ENCODE measurements around the gene ZCRB1. TPM values are rescaled to one million over a fixed set of nuclear protein-coding genes. Genes with fewer than 3 reads are reported as not detected.

The ZCRB1 gene, protein sequence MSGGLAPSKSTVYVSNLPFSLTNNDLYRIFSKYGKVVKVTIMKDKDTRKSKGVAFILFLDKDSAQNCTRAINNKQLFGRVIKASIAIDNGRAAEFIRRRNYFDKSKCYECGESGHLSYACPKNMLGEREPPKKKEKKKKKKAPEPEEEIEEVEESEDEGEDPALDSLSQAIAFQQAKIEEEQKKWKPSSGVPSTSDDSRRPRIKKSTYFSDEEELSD
- 42.5 TPM for polyA plus RNA-seq
- long read RNA-seq, donor 1, transcript ZCRB1-201 (8 exons, 1,827 nt) = major isoform, 16 of 16 reads
- long read RNA-seq, donor 1, partial matches to known transcripts = 0 of 16 reads
- long read RNA-seq, donor 1, other reads (novel, unspliced or antisense) = 0 of 16 reads
- long read RNA-seq, donor 2, transcript ZCRB1-201 (8 exons, 1,827 nt) = major isoform, 26 of 38 reads
- long read RNA-seq, donor 2, partial matches to known transcripts = 12 of 38 reads
- long read RNA-seq, donor 2, other reads (novel, unspliced or antisense) = 0 of 38 reads
- long read RNA-seq, donor 3 = 0 reads
- long read RNA-seq, donor 4, partial matches to known transcripts = 0 of 2 reads
- long read RNA-seq, donor 4, other reads (novel, unspliced or antisense) = 0 of 2 reads
- long read RNA-seq, donor 5, transcript ZCRB1-201 (8 exons, 1,827 nt) = major isoform, 16 of 16 reads
- long read RNA-seq, donor 5, partial matches to known transcripts = 0 of 16 reads
- long read RNA-seq, donor 5, other reads (novel, unspliced or antisense) = 0 of 16 reads
- long read RNA-seq, donor 6, transcript ZCRB1-201 (8 exons, 1,827 nt) = major isoform, 20 of 46 reads
- long read RNA-seq, donor 6, partial matches to known transcripts = 25 of 46 reads
- long read RNA-seq, donor 6, other reads (novel, unspliced or antisense) = 0 of 46 reads
- long read RNA-seq, donor 7, transcript ZCRB1-201 (8 exons, 1,827 nt) = major isoform, 11 of 22 reads
- long read RNA-seq, donor 7, partial matches to known transcripts = 10 of 22 reads
- long read RNA-seq, donor 7, other reads (novel, unspliced or antisense) = 0 of 22 reads
- long read RNA-seq, donor 8, transcript ZCRB1-201 (8 exons, 1,827 nt) = major isoform, 25 of 104 reads
- long read RNA-seq, donor 8, partial matches to known transcripts = 65 of 104 reads
- long read RNA-seq, donor 8, other reads (novel, unspliced or antisense) = 13 of 104 reads
- long read RNA-seq, donor 9, transcript ZCRB1-201 (8 exons, 1,827 nt) = major isoform, 22 of 30 reads
- long read RNA-seq, donor 9, partial matches to known transcripts = 8 of 30 reads
- long read RNA-seq, donor 9, other reads (novel, unspliced or antisense) = 0 of 30 reads
- long read RNA-seq, donor 10, transcript ZCRB1-201 (8 exons, 1,827 nt) = major isoform, 16 of 32 reads
- long read RNA-seq, donor 10, partial matches to known transcripts = 15 of 32 reads
- long read RNA-seq, donor 10, other reads (novel, unspliced or antisense) = 0 of 32 reads
- long read RNA-seq, donor 11, transcript ZCRB1-201 (8 exons, 1,827 nt) = major isoform, 16 of 32 reads
- long read RNA-seq, donor 11, partial matches to known transcripts = 16 of 32 reads
- long read RNA-seq, donor 11, other reads (novel, unspliced or antisense) = 0 of 32 reads

DNA sequence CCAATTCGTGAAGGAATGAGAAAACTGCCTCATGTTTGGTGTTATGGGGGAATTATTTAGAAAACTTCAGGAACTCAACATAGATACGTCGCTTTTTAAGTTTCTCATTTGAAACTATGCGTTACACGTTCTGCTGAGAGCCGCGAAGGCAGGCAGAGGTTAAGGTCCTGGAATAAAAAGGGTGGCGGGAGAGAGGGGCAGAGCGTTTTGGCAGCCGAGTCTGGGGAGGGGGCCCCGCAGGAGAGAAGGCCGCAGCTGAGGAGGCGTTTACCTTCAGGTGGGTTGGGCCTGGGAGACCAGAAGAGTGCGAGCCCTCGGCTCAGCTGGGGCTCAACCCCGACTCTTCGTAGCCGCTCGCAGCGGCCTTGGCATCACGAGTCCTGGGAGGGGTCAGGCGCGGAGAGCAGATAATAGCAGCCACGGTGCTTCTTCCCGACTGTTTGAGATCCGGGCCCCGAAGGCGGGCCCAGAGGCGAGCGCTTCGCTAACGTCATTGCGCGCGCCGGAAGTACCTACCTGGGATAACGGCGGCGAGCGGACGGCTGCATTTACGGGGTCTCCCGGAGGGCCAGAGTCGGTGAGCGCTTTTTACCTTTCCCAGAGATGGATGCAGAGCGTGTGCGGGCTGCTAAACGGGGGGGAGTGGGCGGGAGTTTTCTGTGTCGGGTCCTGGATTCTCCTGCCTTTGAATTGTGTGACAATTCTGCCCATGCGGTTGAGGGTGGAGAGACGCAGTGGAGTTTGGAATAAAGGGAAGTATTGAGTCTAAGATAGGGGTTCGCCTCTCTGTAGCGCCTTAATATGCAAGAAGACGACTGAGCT, at the start of gene ZCRB1, which contains the start of gene PPHLN1:
ZCRB1 (minus strand) TSS at position 442 of the 822 bp plus-strand sequence. CDS start 1,992 bp downstream, outside the sequence.
PPHLN1 (plus strand) TSS at position 515 of the 822 bp plus-strand sequence. CDS start 9,736 bp downstream, outside the sequence.
- Histone ChIP-seq H3K27ac (ENCODE audit: low read length) (peak within 1 kb of the TSS; percentile 89), H3K4me3 (ENCODE audit: low read length) (peak within 1 kb of the TSS; percentile 72), H3K4me1 (ENCODE audit: control insufficient read depth, insufficient read depth, low read length) (peaks cover 3% of the 10 kb centered on the region), H3K27me3 (ENCODE audit: control insufficient read depth, insufficient read depth, low read length) (no peaks in the 10 kb centered on the region), H3K9me3 (ENCODE audit: control insufficient read depth, low read depth, low read length) (no peaks in the 10 kb centered on the region), H3K36me3 (ENCODE audit: control insufficient read depth, insufficient read depth, low read length) (peaks cover 5% of the 10 kb centered on the region)
- peak; percentile 84 to 93 for DNase-seq
- WGBS (ENCODE audit: insufficient coverage, low lambda C conversion rate) = 0% methylated on average over 1 of the region's 55 CpGs

DNA sequence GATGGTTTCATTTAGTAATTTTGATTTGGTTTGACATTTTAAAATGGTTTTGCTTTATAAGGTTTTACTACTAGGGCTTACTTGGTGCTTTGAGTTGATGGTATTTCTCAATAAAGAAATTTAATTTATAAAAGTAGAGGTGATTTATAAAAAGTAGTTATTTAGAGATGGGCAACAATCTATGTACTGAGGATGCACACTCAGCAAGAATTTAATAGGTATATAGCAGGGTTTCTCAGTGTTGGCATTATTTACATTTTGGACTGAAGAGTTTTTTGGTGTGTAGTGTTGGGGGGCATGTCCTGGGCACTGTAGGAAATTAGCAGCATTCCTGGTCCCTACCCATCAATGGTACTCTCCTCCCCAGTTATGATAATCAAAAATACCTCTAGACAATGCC, 47.8 kb upstream of the ZCRB1 start:
- peaks cover 22% of the 10 kb centered on the region for H3K36me3 ChIP-seq (ENCODE audit: control insufficient read depth, insufficient read depth, low read length)
- no peak overlapping the region for H3K27ac ChIP-seq (ENCODE audit: low read length)
- no peak for DNase-seq
- no peaks in the 10 kb centered on the region for H3K9me3 ChIP-seq (ENCODE audit: control insufficient read depth, low read depth, low read length)
- no peaks in the 10 kb centered on the region for H3K4me1 ChIP-seq (ENCODE audit: control insufficient read depth, insufficient read depth, low read length)
- H3K4me3 ChIP-seq (ENCODE audit: low read length) = no peak overlapping the region
- no peaks in the 10 kb centered on the region for H3K27me3 ChIP-seq (ENCODE audit: control insufficient read depth, insufficient read depth, low read length)

DNA sequence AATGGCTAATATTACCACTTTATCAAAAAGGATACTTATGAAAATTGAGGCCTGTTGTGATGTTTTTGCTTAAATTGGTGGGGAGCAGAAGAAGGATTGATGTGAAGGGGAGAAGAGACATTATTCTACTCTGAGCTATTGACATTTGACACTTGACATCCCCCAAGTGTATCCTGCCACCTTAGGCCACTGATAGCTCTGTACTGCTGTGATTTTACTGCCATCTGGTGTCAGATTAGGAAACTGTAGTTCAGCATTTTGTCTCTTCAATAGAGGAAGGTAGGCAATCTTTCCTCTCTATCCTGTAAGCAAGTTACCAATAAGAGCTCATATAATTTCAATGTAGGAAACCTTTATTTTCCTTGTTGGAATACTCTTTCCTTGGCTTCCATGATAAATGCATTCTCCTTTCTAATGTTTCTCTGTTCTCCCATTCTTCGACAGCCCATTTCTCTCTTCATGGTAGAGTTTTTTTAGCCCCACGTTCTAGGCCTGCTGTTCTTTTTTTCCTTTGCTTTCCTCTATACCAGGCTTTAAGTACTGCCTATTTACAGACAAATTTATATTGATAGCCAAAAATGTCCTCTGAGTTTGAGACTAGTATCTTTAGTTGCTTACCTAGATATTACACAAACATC, 46.4 kb upstream of the ZCRB1 start:
- H3K4me1 ChIP-seq (ENCODE audit: control insufficient read depth, insufficient read depth, low read length) = no peaks in the 10 kb centered on the region
- WGBS (ENCODE audit: insufficient coverage, low lambda C conversion rate) = 86% methylated on average over 2 of the region's 2 CpGs
- H3K36me3 ChIP-seq (ENCODE audit: control insufficient read depth, insufficient read depth, low read length) = peaks cover 20% of the 10 kb centered on the region
- H3K4me3 ChIP-seq (ENCODE audit: low read length) = no peak overlapping the region
- no peaks in the 10 kb centered on the region for H3K9me3 ChIP-seq (ENCODE audit: control insufficient read depth, low read depth, low read length)
- no peaks in the 10 kb centered on the region for H3K27me3 ChIP-seq (ENCODE audit: control insufficient read depth, insufficient read depth, low read length)
- peak; percentile 13 to 30 for DNase-seq
- no peak overlapping the region for H3K27ac ChIP-seq (ENCODE audit: low read length)

DNA sequence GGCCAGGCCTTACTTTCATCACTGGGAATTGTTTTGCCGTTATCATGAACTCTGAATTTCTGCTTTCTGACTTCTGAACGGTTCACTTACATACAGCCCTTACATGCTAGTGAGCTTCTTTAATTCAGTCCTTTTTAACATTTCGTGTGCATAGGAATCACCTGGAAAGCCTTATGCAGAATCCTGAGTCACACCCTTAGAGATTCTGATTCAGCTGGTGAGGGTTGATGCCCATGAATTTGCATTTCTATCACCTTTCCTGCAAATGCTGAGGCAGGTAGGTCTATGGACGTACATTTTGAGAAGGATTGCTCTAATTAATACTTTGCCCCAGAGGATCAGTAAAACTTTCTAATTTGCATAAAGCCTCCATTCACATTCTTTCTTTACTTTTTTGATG, 44.1 kb upstream of the ZCRB1 start:
- Histone ChIP-seq H3K4me3 (ENCODE audit: low read length) (no peak overlapping the region), H3K36me3 (ENCODE audit: control insufficient read depth, insufficient read depth, low read length) (peaks cover 5% of the 10 kb centered on the region), H3K27me3 (ENCODE audit: control insufficient read depth, insufficient read depth, low read length) (no peaks in the 10 kb centered on the region), H3K27ac (ENCODE audit: low read length) (no peak overlapping the region), H3K4me1 (ENCODE audit: control insufficient read depth, insufficient read depth, low read length) (no peaks in the 10 kb centered on the region), H3K9me3 (ENCODE audit: control insufficient read depth, low read depth, low read length) (no peaks in the 10 kb centered on the region)
- no CpG with 5 or more reads among the region's 4 CpGs for WGBS (ENCODE audit: insufficient coverage, low lambda C conversion rate)
- DNase-seq = no peak

DNA sequence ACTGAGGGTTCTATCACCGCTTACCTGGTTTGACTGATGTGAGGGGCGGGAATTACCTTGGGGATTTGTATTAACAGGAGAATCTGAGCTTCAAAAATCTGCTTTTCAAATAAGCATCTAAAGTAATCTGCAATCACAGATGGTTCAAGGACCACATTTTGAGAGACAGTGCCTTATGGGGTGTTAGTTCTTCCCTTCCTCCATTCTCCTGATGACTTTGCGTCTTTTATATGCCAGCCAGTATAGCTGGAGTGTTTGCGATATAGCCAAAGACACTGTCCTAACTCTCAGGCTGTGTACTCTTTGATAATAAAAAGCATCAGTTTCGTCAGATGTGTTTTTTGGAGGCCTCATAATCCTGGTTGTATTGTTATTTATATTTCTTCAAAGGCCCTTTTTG, 39.6 kb upstream of the ZCRB1 start:
- H3K27me3 ChIP-seq (ENCODE audit: control insufficient read depth, insufficient read depth, low read length) = no peaks in the 10 kb centered on the region
- no peak for DNase-seq
- H3K36me3 ChIP-seq (ENCODE audit: control insufficient read depth, insufficient read depth, low read length) = peaks cover 5% of the 10 kb centered on the region
- no peak overlapping the region for H3K27ac ChIP-seq (ENCODE audit: low read length)
- no peak overlapping the region for H3K4me3 ChIP-seq (ENCODE audit: low read length)
- H3K9me3 ChIP-seq (ENCODE audit: control insufficient read depth, low read depth, low read length) = no peaks in the 10 kb centered on the region
- WGBS (ENCODE audit: insufficient coverage, low lambda C conversion rate) = 100% methylated on average over 1 of the region's 5 CpGs
- peaks cover 3% of the 10 kb centered on the region for H3K4me1 ChIP-seq (ENCODE audit: control insufficient read depth, insufficient read depth, low read length)

DNA sequence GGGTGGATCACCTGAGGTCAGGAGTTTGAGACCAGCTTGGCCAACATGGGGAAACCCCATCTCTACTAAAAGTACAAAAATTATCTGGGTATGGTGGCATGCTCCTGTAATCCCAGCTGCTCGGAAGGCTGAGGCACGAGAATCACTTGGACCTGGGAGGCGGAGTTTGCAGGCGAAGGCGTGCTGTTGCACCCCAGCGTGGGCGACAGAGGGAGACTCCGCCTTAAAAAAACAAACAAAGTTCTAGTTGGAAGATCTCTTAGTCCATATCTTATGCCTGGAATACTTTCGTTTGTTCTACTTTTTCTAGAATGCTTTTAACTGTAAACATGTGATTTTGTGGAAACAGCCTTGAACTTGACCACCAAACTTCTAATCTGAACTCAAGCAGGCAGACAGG, 38.8 kb upstream of the ZCRB1 start:
- DNase-seq = no peak
- 47% methylated on average over 3 of the region's 9 CpGs for whole genome bisulfite sequencing (ENCODE audit: insufficient coverage, low lambda C conversion rate)
- Histone ChIP-seq H3K9me3 (ENCODE audit: control insufficient read depth, low read depth, low read length) (no peaks in the 10 kb centered on the region), H3K27me3 (ENCODE audit: control insufficient read depth, insufficient read depth, low read length) (no peaks in the 10 kb centered on the region), H3K27ac (ENCODE audit: low read length) (no peak overlapping the region), H3K4me1 (ENCODE audit: control insufficient read depth, insufficient read depth, low read length) (peaks cover 3% of the 10 kb centered on the region), H3K4me3 (ENCODE audit: low read length) (no peak overlapping the region), H3K36me3 (ENCODE audit: control insufficient read depth, insufficient read depth, low read length) (peaks cover 3% of the 10 kb centered on the region)

DNA sequence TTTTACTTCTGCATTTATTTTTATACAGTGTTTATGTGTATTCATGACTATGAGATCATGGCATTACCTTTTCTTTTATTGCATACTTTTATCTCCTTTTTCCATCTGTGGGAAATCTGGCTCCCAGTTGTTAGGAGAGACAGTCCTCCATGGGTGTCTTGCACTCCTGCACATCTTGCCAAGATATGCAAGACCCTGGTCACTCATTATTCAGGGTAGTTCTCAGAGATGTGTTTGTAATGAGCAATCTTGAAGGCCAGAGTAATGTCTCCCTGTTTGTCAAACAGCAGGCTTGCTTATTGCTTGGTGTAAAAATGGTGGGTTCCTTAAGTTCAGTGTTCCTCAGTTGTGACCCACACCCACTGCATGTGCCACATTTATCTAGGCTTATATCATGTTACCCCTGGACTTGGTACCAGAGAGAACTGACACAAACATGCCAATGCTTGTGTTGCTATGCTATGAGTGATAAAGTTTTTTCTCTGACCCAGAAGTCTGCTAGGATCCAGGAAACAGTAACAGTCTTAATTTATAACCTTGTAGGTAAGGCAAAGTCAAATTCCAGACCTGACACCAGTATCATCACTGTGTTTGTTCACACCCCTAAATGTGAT, 36.9 kb upstream of the ZCRB1 start:
- Histone ChIP-seq H3K4me1 (ENCODE audit: control insufficient read depth, insufficient read depth, low read length) (peaks cover 3% of the 10 kb centered on the region), H3K4me3 (ENCODE audit: low read length) (no peak overlapping the region)
- DNase-seq = peak; percentile 12 to 58

DNA sequence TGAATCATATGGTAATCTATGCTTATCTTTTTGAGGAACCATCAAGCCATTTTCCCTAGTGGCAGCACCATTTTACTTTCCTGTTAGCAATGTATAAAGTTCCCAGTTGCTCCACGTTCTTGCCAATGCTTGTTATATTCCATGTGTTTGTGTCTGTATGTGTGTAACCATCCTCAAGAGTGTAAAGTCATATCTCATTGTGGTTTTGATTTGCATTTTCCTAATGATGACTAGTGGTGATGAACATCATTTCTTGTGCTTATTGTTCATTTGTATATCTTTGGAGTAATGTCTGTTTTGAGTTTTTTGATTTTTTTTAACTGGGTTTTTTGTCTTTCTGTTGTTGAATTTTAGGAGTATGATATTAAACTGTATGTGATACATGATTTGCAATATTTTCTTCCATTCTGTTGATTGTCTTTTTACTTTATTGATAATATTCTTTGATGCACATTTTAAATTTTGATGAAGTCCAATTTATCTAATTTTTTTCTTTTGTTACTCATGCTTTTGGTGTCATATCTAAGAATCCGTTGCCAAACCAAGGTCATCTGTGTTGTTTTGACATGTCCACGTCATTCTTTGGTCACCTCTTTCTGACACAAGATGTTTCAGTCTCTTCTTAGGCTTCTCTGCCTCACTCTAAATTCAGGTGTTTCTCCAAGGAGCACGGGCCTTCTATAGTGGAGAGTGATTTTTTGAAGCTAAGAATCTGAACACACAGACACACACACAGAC, 36.2 kb upstream of the ZCRB1 start:
- H3K4me3 ChIP-seq (ENCODE audit: low read length) = no peak overlapping the region
- H3K36me3 ChIP-seq (ENCODE audit: control insufficient read depth, insufficient read depth, low read length) = peaks cover 3% of the 10 kb centered on the region
- H3K27me3 ChIP-seq (ENCODE audit: control insufficient read depth, insufficient read depth, low read length) = no peaks in the 10 kb centered on the region
- no CpG with 5 or more reads among the region's 4 CpGs for WGBS (ENCODE audit: insufficient coverage, low lambda C conversion rate)
- no peak overlapping the region for H3K27ac ChIP-seq (ENCODE audit: low read length)
- peaks cover 3% of the 10 kb centered on the region for H3K4me1 ChIP-seq (ENCODE audit: control insufficient read depth, insufficient read depth, low read length)
- H3K9me3 ChIP-seq (ENCODE audit: control insufficient read depth, low read depth, low read length) = no peaks in the 10 kb centered on the region
- no peak for DNase-seq

More for the DNA sequence above, 36.9 kb upstream of the ZCRB1 start:
- Histone ChIP-seq H3K27ac (ENCODE audit: low read length) (no peak overlapping the region), H3K9me3 (ENCODE audit: control insufficient read depth, low read depth, low read length) (no peaks in the 10 kb centered on the region), H3K36me3 (ENCODE audit: control insufficient read depth, insufficient read depth, low read length) (peaks cover 3% of the 10 kb centered on the region), H3K27me3 (ENCODE audit: control insufficient read depth, insufficient read depth, low read length) (no peaks in the 10 kb centered on the region)

All from large intestine (tissue), 12 donors.